Measurements from ENCODE around the gene FEN1. TPM values are rescaled to one million over a fixed set of nuclear protein-coding genes. Genes with fewer than 3 reads are reported as not detected.

FEN1 gene
- polyA plus RNA-seq, 1 of the 3 experiments (the other 2 are of a cell fraction) = 35.9 TPM

DNA sequence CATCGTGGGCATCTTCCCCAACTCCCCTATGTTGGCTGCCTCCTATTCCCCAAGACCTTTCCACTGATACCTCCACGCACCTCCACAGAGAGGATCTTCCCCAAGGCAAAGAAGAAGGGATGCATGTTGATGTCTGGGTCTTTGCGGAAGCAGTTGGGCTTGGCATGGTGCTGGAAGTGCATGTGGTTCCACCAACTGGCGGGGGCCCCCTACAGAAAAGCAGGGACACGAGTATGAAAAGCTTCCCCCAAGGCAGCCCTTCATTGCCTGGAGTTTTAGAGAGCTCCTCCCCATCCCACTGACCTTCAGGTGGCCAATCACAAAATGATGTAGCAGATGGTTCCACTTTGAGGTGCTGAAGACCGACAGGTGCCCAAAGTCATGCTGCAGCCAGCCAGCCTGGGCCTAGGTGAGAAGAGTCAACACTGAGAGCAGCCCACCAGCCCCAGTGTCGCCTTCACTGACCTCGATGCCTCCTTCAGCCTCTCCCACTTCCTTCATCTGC, 18.0 kb downstream of the FEN1 start:
- H4K20me1 ChIP-seq (ENCODE audit: insufficient read depth) = no peaks in the 10 kb centered on the region
- 97% methylated on average over 8 of the region's 8 CpGs for WGBS (ENCODE audit: low lambda C conversion rate)
- H3K9me3 ChIP-seq = no peaks in the 10 kb centered on the region
- POLR2A ChIA-PET = no interaction called here
- H3K27ac ChIP-seq (ENCODE audit: low read depth in 2 of 2, low read length in 1 of 2) = no peak overlapping the region
- H3K27me3 ChIP-seq (ENCODE audit: insufficient read depth) = no peaks in the 10 kb centered on the region
- no peak overlapping the region for H2AFZ ChIP-seq (ENCODE audit: low read depth)
- H3F3A ChIP-seq (replicated peaks; ENCODE audit: insufficient read depth) = peaks cover 10% of the 10 kb centered on the region
- DNase-seq = no peak
- no peak overlapping the region for H3K4me2 ChIP-seq
- TF ChIP-seq SMC3 (IDR thresholded peaks at IDR 0.05; ENCODE audit: low read depth, low read length) (no peak), CHD2 (IDR thresholded peaks at IDR 0.05; ENCODE audit: low read length, partially characterized antibody) (no peak), GABPA (IDR thresholded peaks at IDR 0.05; ENCODE audit: low read depth) (no peak), NFIC (IDR thresholded peaks at IDR 0.05; ENCODE audit: borderline replicate concordance) (no peak), EZH2phosphoT487 (IDR thresholded peaks at IDR 0.05; ENCODE audit: borderline replicate concordance, low read depth) (no peak)
- TF ChIP-seq, protein P1, sequence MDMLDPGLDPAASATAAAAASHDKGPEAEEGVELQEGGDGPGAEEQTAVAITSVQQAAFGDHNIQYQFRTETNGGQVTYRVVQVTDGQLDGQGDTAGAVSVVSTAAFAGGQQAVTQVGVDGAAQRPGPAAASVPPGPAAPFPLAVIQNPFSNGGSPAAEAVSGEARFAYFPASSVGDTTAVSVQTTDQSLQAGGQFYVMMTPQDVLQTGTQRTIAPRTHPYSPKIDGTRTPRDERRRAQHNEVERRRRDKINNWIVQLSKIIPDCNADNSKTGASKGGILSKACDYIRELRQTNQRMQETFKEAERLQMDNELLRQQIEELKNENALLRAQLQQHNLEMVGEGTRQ (IDR thresholded peaks at IDR 0.05; ENCODE audit: borderline replicate concordance, low read depth, low read length) = no peak
- TF ChIP-seq, protein P2, sequence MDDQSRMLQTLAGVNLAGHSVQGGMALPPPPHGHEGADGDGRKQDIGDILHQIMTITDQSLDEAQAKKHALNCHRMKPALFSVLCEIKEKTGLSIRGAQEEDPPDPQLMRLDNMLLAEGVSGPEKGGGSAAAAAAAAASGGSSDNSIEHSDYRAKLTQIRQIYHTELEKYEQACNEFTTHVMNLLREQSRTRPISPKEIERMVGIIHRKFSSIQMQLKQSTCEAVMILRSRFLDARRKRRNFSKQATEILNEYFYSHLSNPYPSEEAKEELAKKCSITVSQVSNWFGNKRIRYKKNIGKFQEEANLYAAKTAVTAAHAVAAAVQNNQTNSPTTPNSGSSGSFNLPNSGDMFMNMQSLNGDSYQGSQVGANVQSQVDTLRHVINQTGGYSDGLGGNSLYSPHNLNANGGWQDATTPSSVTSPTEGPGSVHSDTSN (IDR thresholded peaks at IDR 0.05) = no peak
- TF ChIP-seq, protein P3, sequence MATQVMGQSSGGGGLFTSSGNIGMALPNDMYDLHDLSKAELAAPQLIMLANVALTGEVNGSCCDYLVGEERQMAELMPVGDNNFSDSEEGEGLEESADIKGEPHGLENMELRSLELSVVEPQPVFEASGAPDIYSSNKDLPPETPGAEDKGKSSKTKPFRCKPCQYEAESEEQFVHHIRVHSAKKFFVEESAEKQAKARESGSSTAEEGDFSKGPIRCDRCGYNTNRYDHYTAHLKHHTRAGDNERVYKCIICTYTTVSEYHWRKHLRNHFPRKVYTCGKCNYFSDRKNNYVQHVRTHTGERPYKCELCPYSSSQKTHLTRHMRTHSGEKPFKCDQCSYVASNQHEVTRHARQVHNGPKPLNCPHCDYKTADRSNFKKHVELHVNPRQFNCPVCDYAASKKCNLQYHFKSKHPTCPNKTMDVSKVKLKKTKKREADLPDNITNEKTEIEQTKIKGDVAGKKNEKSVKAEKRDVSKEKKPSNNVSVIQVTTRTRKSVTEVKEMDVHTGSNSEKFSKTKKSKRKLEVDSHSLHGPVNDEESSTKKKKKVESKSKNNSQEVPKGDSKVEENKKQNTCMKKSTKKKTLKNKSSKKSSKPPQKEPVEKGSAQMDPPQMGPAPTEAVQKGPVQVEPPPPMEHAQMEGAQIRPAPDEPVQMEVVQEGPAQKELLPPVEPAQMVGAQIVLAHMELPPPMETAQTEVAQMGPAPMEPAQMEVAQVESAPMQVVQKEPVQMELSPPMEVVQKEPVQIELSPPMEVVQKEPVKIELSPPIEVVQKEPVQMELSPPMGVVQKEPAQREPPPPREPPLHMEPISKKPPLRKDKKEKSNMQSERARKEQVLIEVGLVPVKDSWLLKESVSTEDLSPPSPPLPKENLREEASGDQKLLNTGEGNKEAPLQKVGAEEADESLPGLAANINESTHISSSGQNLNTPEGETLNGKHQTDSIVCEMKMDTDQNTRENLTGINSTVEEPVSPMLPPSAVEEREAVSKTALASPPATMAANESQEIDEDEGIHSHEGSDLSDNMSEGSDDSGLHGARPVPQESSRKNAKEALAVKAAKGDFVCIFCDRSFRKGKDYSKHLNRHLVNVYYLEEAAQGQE (IDR thresholded peaks at IDR 0.05; ENCODE audit: low read depth, low read length) = no peak
- H3K79me2 ChIP-seq (ENCODE audit: insufficient read depth) = peaks cover 10% of the 10 kb centered on the region; the same call in 1 of the 2 replicates
- CTCF ChIA-PET = interaction anchor here (1.0 to 10.5 kb wide), 3 partner anchors 16 to 297 kb away, joined by 5 to 149 read pairs (median 12); partner anchors contain the start of genes FEN1 and TMEM258
- H3K9me2 ChIP-seq = no peaks in the 10 kb centered on the region
- H3K4me1 ChIP-seq (ENCODE audit: control insufficient read depth in 1 of 2, insufficient read depth in 2 of 2, low read depth in 1 of 2, low read length in 1 of 2) = peaks cover 0 to 8% of the 10 kb centered on the region in 2 experiments; a peak in 1 of 4 replicates
- H3K4me3 ChIP-seq (ENCODE audit: low read depth in 2 of 2, low read length in 1 of 2) = no peak overlapping the region
- peaks cover 12 to 51% of the 10 kb centered on the region in 2 experiments for H3K36me3 ChIP-seq (replicated peaks in 1 of 2; ENCODE audit: control insufficient read depth in 1 of 2, insufficient read depth in 2 of 2, low read length in 1 of 2)
- H3K9ac ChIP-seq = no peak overlapping the region

DNA sequence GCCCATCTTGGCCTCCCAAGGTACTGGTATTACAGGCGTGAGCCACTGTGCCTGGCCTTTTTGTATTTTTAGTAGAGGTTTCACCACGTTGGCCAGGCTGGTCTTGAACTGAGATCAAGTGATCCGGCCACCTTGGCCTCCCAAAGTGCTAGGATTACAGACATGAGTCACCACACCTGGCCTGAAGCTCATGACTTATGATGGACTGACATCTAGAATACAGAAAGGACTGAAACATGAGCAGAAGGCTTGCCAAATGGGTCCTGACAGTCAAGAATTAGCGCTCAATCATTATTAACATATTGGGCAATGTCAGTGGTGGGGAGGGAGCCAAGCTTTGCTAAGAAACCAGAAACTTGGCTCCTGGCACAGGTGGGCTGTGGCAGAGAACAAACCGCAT, 19.1 kb downstream of the FEN1 start:
- CTCF ChIA-PET = interaction anchor here (0.9 to 10.5 kb wide), 3 partner anchors 17 to 296 kb away, joined by 3 to 149 read pairs (median 12); partner anchors contain the start of genes FEN1 and TMEM258
- H3F3A ChIP-seq (replicated peaks; ENCODE audit: insufficient read depth) = peaks cover 18% of the 10 kb centered on the region
- no peak overlapping the region for H3K27ac ChIP-seq (ENCODE audit: low read depth in 2 of 2, low read length in 1 of 2)
- H3K9ac ChIP-seq = no peak overlapping the region
- H3K36me3 ChIP-seq (replicated peaks in 1 of 2; ENCODE audit: control insufficient read depth in 1 of 2, insufficient read depth in 2 of 2, low read length in 1 of 2) = peaks cover 12 to 44% of the 10 kb centered on the region in 2 experiments
- POLR2A ChIA-PET = no interaction called here
- H3K4me1 ChIP-seq (ENCODE audit: control insufficient read depth in 1 of 2, insufficient read depth in 2 of 2, low read depth in 1 of 2, low read length in 1 of 2) = peaks cover 0 to 8% of the 10 kb centered on the region in 2 experiments; a peak in 1 of 4 replicates
- H3K4me3 ChIP-seq (ENCODE audit: low read depth in 2 of 2, low read length in 1 of 2) = no peak overlapping the region
- no peak overlapping the region for H3K4me2 ChIP-seq
- H3K79me2 ChIP-seq (ENCODE audit: insufficient read depth) = peaks cover 16% of the 10 kb centered on the region; the same call in 1 of the 2 replicates
- DNase-seq = no peak
- no peaks in the 10 kb centered on the region for H3K9me3 ChIP-seq
- H3K27me3 ChIP-seq (ENCODE audit: insufficient read depth) = no peaks in the 10 kb centered on the region
- TF ChIP-seq JUND (IDR thresholded peaks at IDR 0.05) (no peak), TEAD4 (IDR thresholded peaks at IDR 0.05; ENCODE audit: borderline replicate concordance, insufficient read depth) (no peak), TCF12 (IDR thresholded peaks at IDR 0.05) (no peak), RCOR1 (IDR thresholded peaks at IDR 0.05; ENCODE audit: low read length) (no peak)
- TF ChIP-seq, protein P4, sequence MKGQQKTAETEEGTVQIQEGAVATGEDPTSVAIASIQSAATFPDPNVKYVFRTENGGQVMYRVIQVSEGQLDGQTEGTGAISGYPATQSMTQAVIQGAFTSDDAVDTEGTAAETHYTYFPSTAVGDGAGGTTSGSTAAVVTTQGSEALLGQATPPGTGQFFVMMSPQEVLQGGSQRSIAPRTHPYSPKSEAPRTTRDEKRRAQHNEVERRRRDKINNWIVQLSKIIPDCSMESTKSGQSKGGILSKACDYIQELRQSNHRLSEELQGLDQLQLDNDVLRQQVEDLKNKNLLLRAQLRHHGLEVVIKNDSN (IDR thresholded peaks at IDR 0.05; ENCODE audit: borderline replicate concordance, low read depth) = no peak
- TF ChIP-seq, protein P2 (IDR thresholded peaks at IDR 0.05) = no peak
- H4K20me1 ChIP-seq (ENCODE audit: insufficient read depth) = no peaks in the 10 kb centered on the region
- H2AFZ ChIP-seq (ENCODE audit: low read depth) = no peak overlapping the region
- 100% methylated on average over 5 of the region's 5 CpGs for WGBS (ENCODE audit: low lambda C conversion rate)
- no peaks in the 10 kb centered on the region for H3K9me2 ChIP-seq
